ENCODE results near the gene TNP2.
A peak's percentile ranks its signal among the peaks of the same experiment; 100 is the strongest.
"Not testable (repeated sequence)": the region's sequence is repeated elsewhere in the genome, so short reads cannot be mapped to it uniquely, and the experiment has no call there.

Gene TNP2

DNA sequence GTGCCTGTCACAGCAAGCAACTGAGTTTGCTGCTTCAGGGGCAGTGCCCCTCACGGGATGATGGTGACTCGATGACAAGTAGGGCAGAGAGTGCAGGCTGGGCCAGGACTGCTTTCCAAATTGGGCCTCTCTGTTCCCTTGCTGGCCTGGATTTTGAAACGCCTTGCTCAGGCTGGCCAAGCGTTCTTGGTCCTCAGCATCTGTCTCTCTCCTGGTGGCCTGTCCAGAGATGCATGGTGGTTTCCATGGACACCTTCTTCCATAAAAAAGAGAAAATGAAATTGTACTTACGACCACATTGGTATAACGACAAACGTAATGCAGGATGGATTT, 31.4 kb upstream of the TNP2 start:
- no peak for DNase-seq (ENCODE audit: low read depth)

DNA sequence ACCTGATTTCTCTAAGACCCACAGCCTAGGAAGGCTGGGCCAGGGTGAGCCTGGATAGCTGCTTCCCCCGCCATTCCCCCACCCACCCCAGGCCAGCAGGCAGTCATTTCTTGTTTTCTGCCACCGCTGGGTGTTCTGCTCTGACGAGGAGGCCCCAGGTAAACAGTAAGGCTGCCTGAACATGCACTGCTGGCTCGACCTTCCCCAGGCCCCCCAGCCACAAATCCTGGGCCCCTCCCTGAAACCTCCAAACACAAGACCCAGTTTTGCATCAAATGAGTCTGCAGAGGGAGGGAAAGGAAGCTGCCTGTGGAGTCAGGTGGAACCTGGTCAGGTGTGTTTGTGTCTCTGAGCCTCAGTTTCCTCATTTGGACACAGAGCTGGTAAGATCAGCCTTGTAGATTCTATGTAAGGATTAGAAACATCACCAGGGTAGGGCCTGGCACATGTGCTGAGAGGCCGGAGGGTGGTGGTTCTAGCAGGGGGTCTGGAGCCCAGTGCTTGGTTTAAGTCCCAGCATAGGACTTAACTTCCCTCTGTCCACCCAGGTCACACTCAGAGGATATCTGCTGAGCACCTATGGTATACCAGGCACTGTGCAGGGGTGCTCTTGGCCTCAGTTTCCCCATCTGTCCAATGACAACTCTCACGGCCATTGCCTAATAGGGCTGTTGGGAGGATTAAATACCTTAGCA, 30.9 kb upstream of the TNP2 start:
- DNase-seq (ENCODE audit: low read depth) = no peak

GRCh38 chr16:11298950-11299547, 29.9 kb upstream of the TNP2 start:
- not testable (repeated sequence) for DNase-seq (ENCODE audit: low read depth)

DNA sequence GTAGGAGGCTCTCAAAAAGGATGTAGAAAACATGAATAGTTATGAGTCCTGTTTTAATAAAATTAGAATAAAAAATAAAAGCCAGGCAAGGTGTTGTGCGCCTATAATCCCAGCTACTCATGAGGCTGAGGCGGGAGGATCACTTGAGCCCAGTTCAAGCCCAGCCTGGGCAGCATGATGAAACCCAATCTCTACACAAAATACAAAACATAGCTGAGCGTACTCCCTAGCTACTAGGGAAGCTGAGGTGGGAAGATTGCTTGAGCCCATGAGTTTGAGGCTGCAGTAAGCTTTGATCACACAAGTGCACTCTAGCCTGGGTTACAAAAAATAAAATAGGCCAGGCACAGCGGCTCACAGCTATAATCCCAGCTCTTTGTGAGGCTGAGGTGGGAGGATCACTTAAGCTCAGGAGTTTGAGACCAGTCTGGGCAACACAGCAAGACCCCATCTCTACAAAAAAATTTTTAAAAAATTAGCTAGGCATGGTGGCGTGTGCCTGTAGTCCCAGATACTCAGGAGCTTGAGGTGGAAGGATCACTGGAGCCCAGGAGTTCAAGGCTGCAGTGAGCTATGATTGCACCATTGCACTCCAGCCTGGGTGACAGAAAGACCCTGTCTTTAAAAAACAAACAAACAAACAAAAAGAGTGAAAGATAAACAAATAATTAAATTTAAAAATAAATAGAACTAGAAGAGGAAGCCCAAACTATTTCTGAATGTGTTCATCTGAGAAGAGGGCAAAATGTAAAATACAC, 29.2 kb upstream of the TNP2 start:
- no peak for DNase-seq (ENCODE audit: low read depth)

GRCh38 chr16:11297492-11298142, 28.5 kb upstream of the TNP2 start:
- peak; percentile 39 for DNase-seq (ENCODE audit: low read depth)

DNA sequence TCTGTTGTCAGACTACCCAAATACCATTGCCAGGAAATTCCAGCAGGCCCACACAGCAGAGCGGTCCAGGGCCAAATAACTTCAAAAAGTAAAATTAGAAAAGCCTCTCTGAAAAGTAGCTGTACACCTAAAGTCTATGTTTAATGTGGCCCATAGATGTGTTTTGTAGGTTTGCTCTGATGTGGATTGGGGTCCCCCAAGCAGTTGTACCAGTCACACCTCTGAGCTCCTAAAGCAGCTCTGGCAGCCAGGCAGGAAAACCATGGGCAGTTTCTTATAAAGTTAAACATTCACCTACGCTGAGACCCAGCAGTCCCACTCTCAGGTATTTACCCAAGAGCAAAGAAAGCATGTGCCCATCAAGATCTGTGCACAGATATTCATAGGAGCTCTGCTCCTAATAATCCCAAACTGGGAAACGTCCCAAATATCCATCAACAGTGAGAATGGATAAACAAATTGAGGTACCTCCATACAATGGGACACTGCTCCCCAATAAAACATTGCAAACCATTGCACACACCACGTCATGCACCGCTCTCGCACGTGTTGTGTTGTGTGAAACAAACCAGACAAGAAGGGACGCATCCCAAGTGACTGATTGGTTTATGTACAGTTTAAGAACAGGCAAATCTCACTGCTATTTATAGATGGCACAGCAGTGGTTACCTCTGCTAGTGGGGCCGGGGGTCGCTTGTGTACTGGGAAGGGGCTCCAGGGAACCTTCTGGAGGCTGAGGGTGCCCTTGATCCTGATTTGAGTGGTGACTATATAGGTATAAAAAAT, 27.8 kb upstream of the TNP2 start:
- no peak for DNase-seq (ENCODE audit: low read depth)

GRCh38 chr16:11296351-11296705, 27.2 kb upstream of the TNP2 start:
- DNase-seq (ENCODE audit: low read depth) = no peak

DNA sequence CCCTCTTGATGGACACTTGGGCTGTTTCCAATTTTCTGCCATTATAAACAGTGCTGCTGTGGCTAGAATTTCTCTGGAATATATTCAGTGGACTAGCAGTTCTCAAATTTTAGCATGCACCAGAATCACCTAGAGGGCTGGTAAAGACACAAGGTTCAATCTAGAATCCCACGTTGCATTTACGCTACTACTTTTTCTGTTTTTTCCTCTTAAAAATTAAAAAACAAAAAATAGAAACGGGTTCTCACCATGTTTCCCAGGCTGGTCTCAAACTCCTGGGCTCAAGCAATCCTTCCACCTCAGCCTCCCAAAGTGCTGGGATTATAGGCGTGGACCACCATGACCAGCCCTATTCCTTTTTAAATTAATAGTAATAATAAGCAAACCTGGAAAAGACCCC, 26.5 kb upstream of the TNP2 start:
- no peak for DNase-seq (ENCODE audit: low read depth)

DNA sequence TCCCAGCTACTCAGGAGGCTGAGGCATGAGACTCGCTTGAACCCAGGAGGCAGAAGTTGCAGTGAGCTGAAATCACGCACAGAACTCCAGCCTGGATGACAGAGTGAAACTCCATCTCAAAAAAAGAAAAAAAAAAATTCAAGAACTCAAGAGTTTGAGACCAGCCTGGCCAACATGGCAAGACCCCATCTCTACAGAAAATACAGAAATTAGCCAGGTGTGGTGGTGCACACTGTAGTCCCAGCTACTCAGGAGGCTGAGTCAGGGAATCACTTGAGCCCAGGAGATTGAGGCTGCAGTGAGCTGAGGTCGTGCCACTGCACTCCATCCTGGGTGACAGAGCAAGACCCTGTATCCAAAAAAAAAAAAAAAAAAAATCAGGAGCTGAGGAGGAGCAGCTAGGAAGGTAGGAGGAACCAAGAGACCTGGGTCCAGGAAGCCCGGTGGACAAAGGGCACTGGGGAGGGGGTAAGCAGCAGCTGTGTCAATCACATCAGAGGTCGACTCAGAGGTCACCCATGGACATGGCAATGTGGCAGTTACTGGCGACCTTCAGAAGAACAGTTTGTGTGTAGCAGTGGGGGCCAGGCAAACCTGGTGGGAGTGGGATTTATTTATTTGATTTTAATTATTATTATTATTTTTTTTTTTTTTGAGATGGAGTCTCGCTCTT, 23.1 kb upstream of the TNP2 start:
- no peak for DNase-seq (ENCODE audit: low read depth)

DNA sequence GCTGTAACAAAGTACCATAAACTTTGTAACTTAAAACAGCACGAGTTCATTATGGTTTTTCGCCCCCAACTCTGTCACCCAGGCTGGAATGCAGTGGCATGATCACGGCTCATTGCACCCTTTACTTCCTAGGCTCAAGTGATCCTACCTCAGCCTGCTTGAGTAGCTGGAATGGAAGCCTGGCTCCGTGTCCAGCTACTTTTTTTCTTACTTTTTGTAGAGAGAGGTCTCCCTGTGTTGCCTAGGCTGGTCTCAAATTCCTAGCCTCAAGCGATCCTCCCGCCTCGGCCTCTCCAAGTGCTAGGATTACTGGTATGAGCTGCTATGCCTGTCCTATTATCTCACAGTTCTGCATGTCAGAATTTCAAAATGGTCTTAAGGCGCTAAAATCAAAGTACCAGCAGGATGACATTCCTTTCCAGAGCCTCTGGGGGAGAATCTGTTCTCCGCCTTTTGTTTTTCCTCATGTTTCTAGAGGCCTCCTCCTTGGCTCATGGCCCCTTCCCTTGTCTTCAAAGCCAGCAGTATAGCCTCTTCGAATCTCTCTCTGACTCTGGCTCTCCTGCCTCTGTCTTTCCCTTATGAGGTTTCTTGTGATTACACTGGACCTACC, 22.1 kb upstream of the TNP2 start:
- no peak for DNase-seq (ENCODE audit: low read depth)

DNA sequence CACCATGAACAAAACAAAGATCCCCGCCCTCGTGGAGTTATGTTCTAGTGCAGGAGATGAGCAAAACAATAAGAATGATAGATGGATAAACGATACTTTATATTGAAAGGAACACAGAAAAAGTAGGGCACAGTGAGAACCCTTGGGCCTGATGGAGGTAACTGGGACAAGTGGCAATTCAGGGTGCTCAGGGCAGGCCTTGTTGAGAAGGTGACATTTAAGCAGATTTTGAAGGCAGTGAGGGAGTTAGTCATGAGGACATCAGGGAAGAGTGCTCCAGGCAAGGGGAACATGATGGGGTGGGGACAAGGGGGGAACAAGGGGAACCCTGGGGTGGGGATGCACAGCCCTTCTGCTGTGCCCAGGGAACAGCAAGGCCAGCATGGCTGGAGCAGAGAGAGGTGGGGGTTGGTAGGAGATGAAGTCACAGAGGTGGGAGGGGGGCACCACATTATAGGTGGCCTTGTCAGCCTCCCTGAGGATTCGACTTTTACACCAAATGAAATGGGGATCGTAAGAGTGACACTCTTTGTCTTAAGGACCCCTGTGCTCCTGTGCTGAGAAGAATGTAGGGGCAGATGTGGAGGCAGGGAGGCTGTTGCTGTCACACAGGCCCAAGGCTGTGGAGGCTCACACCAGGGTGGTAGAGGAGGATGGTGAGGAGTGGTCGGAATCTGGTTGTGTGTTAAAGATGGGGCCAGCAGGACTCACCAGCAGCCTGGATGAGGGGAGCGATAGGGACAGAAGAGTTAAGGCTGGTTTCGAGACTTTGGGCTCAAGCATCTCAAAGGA, 21.2 kb upstream of the TNP2 start:
- DNase-seq (ENCODE audit: low read depth) = no peak

DNA sequence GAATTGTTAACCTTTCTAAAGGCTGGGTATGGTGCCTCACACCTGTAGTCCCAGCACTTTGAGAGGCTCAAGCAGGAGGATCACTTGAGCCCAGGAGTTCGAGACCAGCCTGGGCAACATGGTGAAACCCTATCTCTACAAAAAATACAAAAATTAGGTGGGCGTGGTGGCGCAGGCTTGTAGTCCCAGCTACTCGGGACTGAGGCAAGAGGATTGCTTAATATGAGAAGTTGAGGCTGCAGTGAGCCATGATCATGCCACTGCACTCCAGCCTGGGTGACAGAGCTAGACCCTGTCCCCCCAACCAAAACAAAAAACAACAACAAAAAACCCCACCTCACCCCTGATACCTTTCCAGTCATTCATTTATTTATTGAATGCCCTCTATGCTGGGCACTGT, 20.6 kb upstream of the TNP2 start:
- DNase-seq (ENCODE audit: low read depth) = not testable (repeated sequence)

DNA sequence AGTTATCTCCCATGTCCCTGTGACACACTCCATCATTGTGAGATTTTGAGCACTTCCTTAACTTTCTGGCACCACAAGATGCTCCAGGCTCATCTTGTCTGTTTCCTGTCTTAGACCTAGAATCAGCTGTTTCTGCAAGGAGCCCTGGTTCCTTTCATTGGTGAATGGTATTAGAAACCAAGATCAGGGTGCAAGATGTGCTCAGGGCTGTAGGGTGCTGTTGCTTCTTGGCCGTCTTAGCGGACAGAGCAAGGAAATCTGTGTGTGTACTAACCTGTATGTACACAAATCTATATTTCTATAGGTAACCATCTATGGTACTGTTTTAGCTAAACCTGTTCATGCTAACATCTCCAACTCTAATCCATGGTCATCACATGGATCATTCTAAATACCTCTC, 20.1 kb upstream of the TNP2 start:
- no peak for DNase-seq (ENCODE audit: low read depth)

DNA sequence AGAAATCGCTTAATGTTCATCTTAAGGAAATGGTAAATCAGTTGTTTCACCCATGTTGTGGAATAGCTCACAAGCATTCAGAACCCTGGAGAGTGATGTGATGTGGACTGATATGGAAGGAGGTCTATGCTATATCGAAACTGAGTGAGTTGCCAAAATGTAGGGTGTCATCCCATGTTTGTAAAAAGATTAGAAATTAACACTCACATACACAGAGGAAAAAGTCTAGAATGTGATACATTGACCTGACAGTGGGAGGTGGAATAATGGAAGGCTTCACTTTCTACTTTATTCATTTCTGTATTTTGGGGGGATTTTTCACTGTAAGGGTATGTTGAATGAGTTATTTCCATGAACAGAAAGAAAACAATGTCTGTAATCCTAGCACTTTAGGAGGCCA, 16.7 kb upstream of the TNP2 start:
- DNase-seq (ENCODE audit: low read depth) = no peak

DNA sequence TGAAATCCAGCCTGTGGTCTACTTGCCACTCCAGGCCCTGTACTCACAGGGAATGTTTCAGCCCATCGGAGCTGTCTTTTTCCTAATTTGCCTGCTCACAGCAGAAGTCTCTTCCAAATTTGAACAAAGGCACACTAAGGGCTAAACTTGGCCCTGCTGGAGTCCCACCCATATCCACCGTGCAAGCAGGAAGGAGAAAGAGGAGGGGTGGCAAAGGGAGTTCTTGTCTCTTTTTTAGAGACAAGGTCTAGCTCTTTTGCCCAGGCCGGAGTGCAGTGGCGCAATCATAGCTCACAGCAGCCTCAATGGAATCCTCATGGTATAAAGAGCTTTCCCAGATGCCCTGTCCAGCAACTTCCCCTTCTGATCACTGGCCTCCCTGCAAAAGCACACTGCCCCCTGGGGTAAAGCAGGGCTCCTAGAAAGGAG, 14.7 kb upstream of the TNP2 start:
- DNase-seq (ENCODE audit: low read depth) = no peak

GRCh38 chr16:11280616-11281522, 11.7 kb upstream of the TNP2 start, which contains the start of gene PRM1:
Gene PRM1 (minus strand): TSS chr16:11281330. CDS start chr16:11281238, 92 bp downstream.
- no peak for DNase-seq (ENCODE audit: low read depth)

DNA sequence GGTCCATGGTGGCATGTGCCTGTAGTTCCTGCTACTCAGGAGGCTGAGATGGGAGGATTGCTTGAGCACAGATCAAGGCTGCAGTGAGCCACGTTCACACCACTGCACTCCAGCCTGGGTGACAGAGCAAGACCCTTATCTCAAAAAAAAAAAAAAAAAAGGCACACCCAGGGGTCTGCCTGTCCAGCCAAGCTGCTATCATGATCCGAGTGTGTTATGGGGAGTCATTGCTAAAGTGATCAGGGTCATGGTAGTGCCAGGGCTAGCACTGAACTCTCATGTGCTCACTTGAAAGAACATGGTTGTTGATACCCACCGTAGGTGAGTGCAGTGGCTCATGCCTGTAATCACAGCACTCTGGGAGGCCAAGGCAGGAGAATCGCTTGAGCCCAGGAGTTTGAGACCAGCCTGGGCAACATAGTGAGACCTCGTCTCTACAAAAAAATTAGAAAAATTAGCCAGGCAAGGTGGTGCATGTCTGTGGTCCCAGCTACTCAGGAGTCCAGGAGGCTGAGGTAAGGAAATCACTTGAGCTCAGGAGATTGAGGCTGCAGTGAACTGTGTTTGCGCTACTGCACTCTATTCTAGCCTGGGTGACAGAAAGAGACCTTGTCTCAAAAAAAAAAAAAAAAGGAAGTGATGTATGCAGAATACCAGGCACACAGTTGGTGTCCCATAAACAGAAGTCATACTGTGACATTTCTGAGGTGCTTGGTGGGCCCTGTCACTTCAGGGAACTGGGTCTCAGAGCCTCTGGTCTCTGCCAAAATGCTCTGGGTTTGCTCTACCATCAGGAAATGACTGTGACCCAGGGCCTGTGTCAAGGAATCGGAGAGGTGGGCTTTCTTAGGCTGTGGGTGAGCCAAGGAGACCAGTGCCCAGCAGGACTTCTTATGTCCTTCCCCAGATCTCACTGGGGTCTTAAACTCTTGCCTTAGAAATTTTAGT, 9.8 kb upstream of the TNP2 start:
- no peak for DNase-seq (ENCODE audit: low read depth)

All from stimulated activated CD8-positive, alpha-beta memory T cell treated with anti-CD3 and anti-CD28 coated beads, Interleukin-15, amount 100 ng/mL, for 1 hour (primary cell).